NCI-H345 treated with DMSO at 0.1 percent for 48 hours (cell line): ENCODE results near the gene TOM1.

Experiments
- DNase-seq: peaks from one replicate; lab custom pipeline; 2025; ENCODE audit not compliant: unreplicated experiment; lab: John Stamatoyannopoulos, UW

TOM1 gene

GRCh38 chr22:35344956-35345690 is 45.4 kb downstream of the TOM1 start:
- DNase-seq, result no peak

GRCh38 chr22:35345808-35346505 is 46.3 kb downstream of the TOM1 start:
- DNase-seq, result no peak

GRCh38 chr22:35346596-35347220 is 47.0 kb downstream of the TOM1 start:
- DNase-seq, result no peak

- no peak for DNase-seq
These were observed 47.8 kb downstream of the TOM1 start for GRCh38 chr22:35347462-35347861.

- DNase-seq, result no peak
These were observed 48.4 kb downstream of the TOM1 start for GRCh38 chr22:35348026-35348590.

- no peak for DNase-seq
These were observed 49.0 kb downstream of the TOM1 start for GRCh38 chr22:35348703-35349102.

- peak; percentile 73 for DNase-seq
These were observed 49.6 kb downstream of the TOM1 start for GRCh38 chr22:35349368-35349703.

GRCh38 chr22:35349704-35350538 is 50.2 kb downstream of the TOM1 start:
- DNase-seq, result peak; percentile 28

GRCh38 chr22:35350539-35351503 is 51.1 kb downstream of the TOM1 start:
- DNase-seq, result peak; percentile 29

GRCh38 chr22:35352214-35353111 is 52.8 kb downstream of the TOM1 start:
- DNase-seq, result no peak

GRCh38 chr22:35353318-35353717 is 53.6 kb downstream of the TOM1 start:
- no peak for DNase-seq

- DNase-seq, result no peak
These were observed 54.4 kb downstream of the TOM1 start for GRCh38 chr22:35354068-35354467.

GRCh38 chr22:35357883-35358621 is 58.4 kb downstream of the TOM1 start:
- DNase-seq, result no peak

- no peak for DNase-seq
These were observed 59.8 kb downstream of the TOM1 start for GRCh38 chr22:35359380-35360065.

- DNase-seq, result no peak
These were observed 61.4 kb downstream of the TOM1 start for GRCh38 chr22:35361001-35361558.

- DNase-seq, result no peak
These were observed 63.9 kb downstream of the TOM1 start for GRCh38 chr22:35363566-35364086.

- peak; percentile 38 for DNase-seq
These were observed 64.5 kb downstream of the TOM1 start for GRCh38 chr22:35364230-35364629.
